Neural cell (in vitro differentiated cells): Measurements from ENCODE around the gene RNGTT. TPM values are rescaled to one million over a fixed set of nuclear protein-coding genes. Genes with fewer than 3 reads are reported as not detected.

ENCODE experiments used
- H2AFZ ChIP-seq: fragments of 200-600, 300-800 bp; sonication (generic), shearing (Covaris generic); 2 replicates; pipeline ENCODE4 v1.6.0; 2014; ENCODE audit warnings: low read depth, mild to moderate bottlenecking, antibody characterized with exemption, low read length, moderate library complexity
- H3F3A ChIP-seq: fragments of 200-600 bp; shearing (Covaris generic); 2 replicates; pipeline ENCODE4 v1.6.1; 2016; ENCODE audit warnings: mild to moderate bottlenecking, moderate library complexity, mixed read lengths, antibody characterized with exemption, low read length; ENCODE audit not compliant: insufficient read depth, poor library complexity, severe bottlenecking
- H3K27ac ChIP-seq: fragments of 200-600, 300-800 bp; sonication (generic), shearing (Covaris generic); 2 replicates; pipeline ENCODE4 v1.5.1; 2014; ENCODE audit warnings: mild to moderate bottlenecking, low read length, moderate library complexity
- H3K27me3 ChIP-seq: fragments of 300-800, 200-600 bp; sonication (generic), shearing (Covaris generic); 2 replicates; pipeline ENCODE4 v1.6.0; 2014; ENCODE audit warnings: mild to moderate bottlenecking, low read depth, low read length, moderate library complexity; ENCODE audit not compliant: insufficient read depth
- H3K36me3 ChIP-seq: fragments of 300-800, 200-600 bp; sonication (generic), shearing (Covaris generic); 2 replicates; pipeline ENCODE4 v1.5.1; 2014; ENCODE audit warnings: mild to moderate bottlenecking, antibody characterized with exemption, low read length, moderate library complexity; ENCODE audit not compliant: insufficient read depth
- H3K4me2 ChIP-seq: fragments of 300-800, 200-600 bp; sonication (generic), shearing (Covaris generic); 2 replicates; pipeline ENCODE4 v1.6.0; 2014; ENCODE audit warnings: mild to moderate bottlenecking, low read length
- H3K4me3 ChIP-seq: fragments of 300-800, 200-600 bp; sonication (generic), shearing (Covaris generic); 2 replicates; pipeline ENCODE4 v1.5.1; 2014; ENCODE audit warnings: mild to moderate bottlenecking, low read length, moderate library complexity
- H3K79me2 ChIP-seq: fragments of 200-600 bp; shearing (Covaris generic); replicated peaks from 2 replicates; pipeline ENCODE4 v1.6.0; 2014; ENCODE audit warnings: mild to moderate bottlenecking, low read length, moderate library complexity; ENCODE audit not compliant: insufficient read depth
- H3K9ac ChIP-seq: fragments of 300-800, 200-600 bp; sonication (generic), shearing (Covaris generic); 2 replicates; pipeline ENCODE4 v1.6.1; 2016; ENCODE audit warnings: mild to moderate bottlenecking, low read length, mixed read lengths
- H3K9me2 ChIP-seq: fragments of 200-600 bp; shearing (Covaris generic); 2 replicates; pipeline ENCODE4 v1.6.1; 2016; ENCODE audit warnings: mild to moderate bottlenecking, low read length, mixed read lengths; ENCODE audit not compliant: insufficient read depth
- H3K9me3 ChIP-seq: fragments of 200-600, 300-800 bp; sonication (generic), shearing (Covaris generic); 2 replicates; pipeline ENCODE4 v1.6.1; 2016; ENCODE audit warnings: mild to moderate bottlenecking, mixed run types, low read length, moderate library complexity, mixed read lengths
- H4K20me1 ChIP-seq: fragments of 200-600 bp; shearing (Covaris generic); 2 replicates; pipeline ENCODE4 v1.6.1; 2016; ENCODE audit warnings: mild to moderate bottlenecking, mixed run types; ENCODE audit not compliant: insufficient read depth
- EP300 ChIP-seq: fragments of 450-650 bp; conservative IDR thresholded peaks from 2 replicates; pipeline ENCODE4 v1.6.1; 2014; ENCODE audit warnings: antibody characterized with exemption, mild to moderate bottlenecking, moderate library complexity; ENCODE audit not compliant: poor library complexity, severe bottlenecking
- EZH2 ChIP-seq: fragments of 200-600, 300-800 bp; shearing (Covaris generic), sonication (generic); IDR thresholded peaks from 2 replicates; pipeline ENCODE4 v1.6.1; 2014; ENCODE audit warnings: antibody characterized with exemption, low read length, borderline replicate concordance, mild to moderate bottlenecking; ENCODE audit not compliant: insufficient read depth, poor library complexity, severe bottlenecking
- MXI1 ChIP-seq: fragments of 450-650 bp; conservative IDR thresholded peaks from 2 replicates; pipeline ENCODE4 v1.6.1; 2014; ENCODE audit warnings: antibody characterized with exemption, mild to moderate bottlenecking; ENCODE audit not compliant: poor library complexity, severe bottlenecking
- POLR2AphosphoS5 ChIP-seq: IDR thresholded peaks from 2 replicates; pipeline ENCODE4 v1.6.1; 2012
- RAD21 ChIP-seq: fragments of 450-650 bp; conservative IDR thresholded peaks from 2 replicates; pipeline ENCODE4 v1.6.1; 2014; ENCODE audit warnings: antibody characterized with exemption, mild to moderate bottlenecking, moderate library complexity
- SMC3 ChIP-seq: fragments of 450-650 bp; conservative IDR thresholded peaks from 2 replicates; pipeline ENCODE4 v1.6.1; 2014; ENCODE audit warnings: antibody characterized with exemption, mild to moderate bottlenecking, moderate library complexity; ENCODE audit not compliant: poor library complexity
- TAF1 ChIP-seq: IDR thresholded peaks from 2 replicates; pipeline ENCODE4 v1.6.1; 2012; ENCODE audit warnings: low read depth
- polyA plus RNA-seq: library from polyadenylated mRNA; depleted of rRNA; stranded (reverse); fragments of >200 nt; gene quantifications from 2 replicates; pipeline ENCODE4 v1.2.3, GENCODE V29; 2014
- TF ChIP-seq, protein P1 (sequence below): IDR thresholded peaks from 2 replicates; pipeline ENCODE4 v1.6.1; 2012; ENCODE audit warnings: borderline replicate concordance
- TF ChIP-seq, protein P2 (sequence below): fragments of 450-650 bp; IDR thresholded peaks from 2 replicates; pipeline ENCODE4 v1.5.1; 2014; ENCODE audit warnings: antibody characterized with exemption, mild to moderate bottlenecking, moderate library complexity; ENCODE audit not compliant: poor library complexity, severe bottlenecking

RNGTT gene
- polyA plus RNA-seq, 1 donor from 2014 or later, result 28.3 TPM

DNA sequence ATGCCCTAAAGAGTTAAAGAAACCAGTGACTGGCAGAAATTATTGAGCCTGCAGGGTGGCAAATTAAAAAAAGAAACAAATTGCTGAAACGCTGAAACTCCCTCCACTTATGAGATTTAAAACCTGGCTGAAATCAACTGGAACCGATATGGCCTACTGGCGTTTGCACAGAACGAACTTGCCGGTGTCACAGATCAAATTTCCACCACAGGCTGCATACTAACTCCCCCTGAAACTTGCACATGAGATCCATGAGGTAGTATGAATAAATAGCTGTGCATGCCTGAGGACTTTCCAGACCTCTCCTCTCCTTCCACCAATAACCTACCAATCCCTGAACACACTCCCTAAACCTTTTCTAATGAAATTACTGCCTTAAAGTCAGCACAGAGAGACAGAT, 150.4 kb downstream of the RNGTT start:
- no peak overlapping the region for H3K4me2 ChIP-seq
- H2AFZ ChIP-seq, result no peak overlapping the region
- TF ChIP-seq SMC3 (no peak), TAF1 (no peak)
- H3K9me2 ChIP-seq, result no peaks in the 10 kb centered on the region
- H3F3A ChIP-seq, result no peaks in the 10 kb centered on the region
- H3K27me3 ChIP-seq, result no peaks in the 10 kb centered on the region
- H3K9ac ChIP-seq, result no peak overlapping the region
- H3K9me3 ChIP-seq, result no peaks in the 10 kb centered on the region
- H4K20me1 ChIP-seq, result no peaks in the 10 kb centered on the region
- no peaks in the 10 kb centered on the region for H3K36me3 ChIP-seq
- H3K79me2 ChIP-seq, result no peaks in the 10 kb centered on the region
- no peak overlapping the region for H3K4me3 ChIP-seq
- H3K27ac ChIP-seq, result no peak overlapping the region

DNA sequence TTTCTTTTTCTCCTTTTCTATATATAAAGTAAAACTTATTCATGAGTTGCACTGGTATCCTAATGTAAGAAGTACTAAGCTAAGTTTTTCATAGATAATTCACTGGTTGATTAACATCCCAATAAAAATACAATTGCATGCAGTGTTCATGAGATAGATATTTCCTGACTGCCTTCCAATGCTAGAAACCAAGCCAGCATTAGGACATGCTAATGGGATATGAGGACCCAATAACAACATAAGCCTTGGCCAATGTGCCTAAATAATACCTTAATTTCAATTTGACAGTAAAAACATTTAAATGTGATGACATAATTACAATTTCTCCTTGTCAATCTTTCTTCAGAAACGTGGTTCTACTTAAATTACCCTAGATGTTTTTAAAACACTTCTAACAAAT, 152.7 kb downstream of the RNGTT start:
- no peak overlapping the region for H3K4me2 ChIP-seq
- no peak overlapping the region for H2AFZ ChIP-seq
- no peaks in the 10 kb centered on the region for H3K79me2 ChIP-seq
- no peak overlapping the region for H3K27ac ChIP-seq
- H4K20me1 ChIP-seq, result no peaks in the 10 kb centered on the region
- no peak overlapping the region for H3K9ac ChIP-seq
- no peaks in the 10 kb centered on the region for H3K9me2 ChIP-seq
- H3K4me3 ChIP-seq, result no peak overlapping the region
- TF ChIP-seq, protein P1, sequence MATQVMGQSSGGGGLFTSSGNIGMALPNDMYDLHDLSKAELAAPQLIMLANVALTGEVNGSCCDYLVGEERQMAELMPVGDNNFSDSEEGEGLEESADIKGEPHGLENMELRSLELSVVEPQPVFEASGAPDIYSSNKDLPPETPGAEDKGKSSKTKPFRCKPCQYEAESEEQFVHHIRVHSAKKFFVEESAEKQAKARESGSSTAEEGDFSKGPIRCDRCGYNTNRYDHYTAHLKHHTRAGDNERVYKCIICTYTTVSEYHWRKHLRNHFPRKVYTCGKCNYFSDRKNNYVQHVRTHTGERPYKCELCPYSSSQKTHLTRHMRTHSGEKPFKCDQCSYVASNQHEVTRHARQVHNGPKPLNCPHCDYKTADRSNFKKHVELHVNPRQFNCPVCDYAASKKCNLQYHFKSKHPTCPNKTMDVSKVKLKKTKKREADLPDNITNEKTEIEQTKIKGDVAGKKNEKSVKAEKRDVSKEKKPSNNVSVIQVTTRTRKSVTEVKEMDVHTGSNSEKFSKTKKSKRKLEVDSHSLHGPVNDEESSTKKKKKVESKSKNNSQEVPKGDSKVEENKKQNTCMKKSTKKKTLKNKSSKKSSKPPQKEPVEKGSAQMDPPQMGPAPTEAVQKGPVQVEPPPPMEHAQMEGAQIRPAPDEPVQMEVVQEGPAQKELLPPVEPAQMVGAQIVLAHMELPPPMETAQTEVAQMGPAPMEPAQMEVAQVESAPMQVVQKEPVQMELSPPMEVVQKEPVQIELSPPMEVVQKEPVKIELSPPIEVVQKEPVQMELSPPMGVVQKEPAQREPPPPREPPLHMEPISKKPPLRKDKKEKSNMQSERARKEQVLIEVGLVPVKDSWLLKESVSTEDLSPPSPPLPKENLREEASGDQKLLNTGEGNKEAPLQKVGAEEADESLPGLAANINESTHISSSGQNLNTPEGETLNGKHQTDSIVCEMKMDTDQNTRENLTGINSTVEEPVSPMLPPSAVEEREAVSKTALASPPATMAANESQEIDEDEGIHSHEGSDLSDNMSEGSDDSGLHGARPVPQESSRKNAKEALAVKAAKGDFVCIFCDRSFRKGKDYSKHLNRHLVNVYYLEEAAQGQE, result no peak
- TF ChIP-seq SMC3 (no peak), TAF1 (no peak)
- TF ChIP-seq, protein P2, sequence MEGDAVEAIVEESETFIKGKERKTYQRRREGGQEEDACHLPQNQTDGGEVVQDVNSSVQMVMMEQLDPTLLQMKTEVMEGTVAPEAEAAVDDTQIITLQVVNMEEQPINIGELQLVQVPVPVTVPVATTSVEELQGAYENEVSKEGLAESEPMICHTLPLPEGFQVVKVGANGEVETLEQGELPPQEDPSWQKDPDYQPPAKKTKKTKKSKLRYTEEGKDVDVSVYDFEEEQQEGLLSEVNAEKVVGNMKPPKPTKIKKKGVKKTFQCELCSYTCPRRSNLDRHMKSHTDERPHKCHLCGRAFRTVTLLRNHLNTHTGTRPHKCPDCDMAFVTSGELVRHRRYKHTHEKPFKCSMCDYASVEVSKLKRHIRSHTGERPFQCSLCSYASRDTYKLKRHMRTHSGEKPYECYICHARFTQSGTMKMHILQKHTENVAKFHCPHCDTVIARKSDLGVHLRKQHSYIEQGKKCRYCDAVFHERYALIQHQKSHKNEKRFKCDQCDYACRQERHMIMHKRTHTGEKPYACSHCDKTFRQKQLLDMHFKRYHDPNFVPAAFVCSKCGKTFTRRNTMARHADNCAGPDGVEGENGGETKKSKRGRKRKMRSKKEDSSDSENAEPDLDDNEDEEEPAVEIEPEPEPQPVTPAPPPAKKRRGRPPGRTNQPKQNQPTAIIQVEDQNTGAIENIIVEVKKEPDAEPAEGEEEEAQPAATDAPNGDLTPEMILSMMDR, result no peak
- H3K36me3 ChIP-seq, result no peaks in the 10 kb centered on the region
- no peaks in the 10 kb centered on the region for H3K27me3 ChIP-seq
- H3F3A ChIP-seq, result no peaks in the 10 kb centered on the region
- H3K9me3 ChIP-seq, result no peaks in the 10 kb centered on the region

DNA sequence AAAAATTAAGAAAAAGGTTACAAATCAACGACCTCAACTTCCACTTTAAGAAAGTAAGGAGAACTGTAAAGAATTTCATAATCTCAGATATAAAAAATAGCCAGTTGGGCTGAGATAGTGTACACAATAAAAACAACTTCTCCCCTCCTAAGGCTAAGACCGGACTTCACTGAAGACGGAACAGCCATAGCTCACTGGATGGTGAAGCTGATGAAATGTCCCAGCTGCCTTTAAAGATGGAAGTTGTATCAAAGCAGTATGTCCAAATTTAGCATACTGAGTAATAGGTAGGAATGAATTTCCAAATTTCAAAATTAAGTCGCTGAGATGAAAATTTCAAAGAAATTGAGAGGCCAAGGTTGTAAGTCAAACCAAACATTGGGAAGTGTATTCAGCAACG, 153.3 kb downstream of the RNGTT start:
- H2AFZ ChIP-seq, result no peak overlapping the region
- no peak overlapping the region for H3K4me2 ChIP-seq
- H3K36me3 ChIP-seq, result no peaks in the 10 kb centered on the region
- H3K27me3 ChIP-seq, result no peaks in the 10 kb centered on the region
- H3K9me3 ChIP-seq, result no peaks in the 10 kb centered on the region
- H3K79me2 ChIP-seq, result no peaks in the 10 kb centered on the region
- no peaks in the 10 kb centered on the region for H3F3A ChIP-seq
- H3K4me3 ChIP-seq, result no peak overlapping the region
- H3K9me2 ChIP-seq, result no peaks in the 10 kb centered on the region
- H3K9ac ChIP-seq, result no peak overlapping the region
- no peak for TF ChIP-seq RAD21
- TF ChIP-seq, protein P1, result no peak
- TF ChIP-seq EZH2, result no peak
- no peak for TF ChIP-seq SMC3
- TF ChIP-seq, protein P2, result no peak
- TF ChIP-seq MXI1, result no peak
- TF ChIP-seq EP300, result no peak
- no peak for TF ChIP-seq POLR2AphosphoS5
- no peak for TF ChIP-seq TAF1
- no peaks in the 10 kb centered on the region for H4K20me1 ChIP-seq
- no peak overlapping the region for H3K27ac ChIP-seq
